HG03139 (cell line): ENCODE measurements around the gene MICALL2.

Experiments used
- ATAC-seq: cut with Tn5 transposase; IDR thresholded peaks from one replicate; pipeline ENCODE4 v1.9.1; 2021; ENCODE audit not compliant: unreplicated experiment

Gene MICALL2

GRCh38 chr7:1396195-1396594, 63.1 kb downstream of the MICALL2 start:
- no peak for ATAC-seq

GRCh38 chr7:1395211-1396070, 63.8 kb downstream of the MICALL2 start:
- no peak for ATAC-seq

- no peak for ATAC-seq
Observed at GRCh38 chr7:1394371-1394770, 64.9 kb downstream of the MICALL2 start.

GRCh38 chr7:1393421-1393820, 65.8 kb downstream of the MICALL2 start:
- no peak for ATAC-seq

DNA sequence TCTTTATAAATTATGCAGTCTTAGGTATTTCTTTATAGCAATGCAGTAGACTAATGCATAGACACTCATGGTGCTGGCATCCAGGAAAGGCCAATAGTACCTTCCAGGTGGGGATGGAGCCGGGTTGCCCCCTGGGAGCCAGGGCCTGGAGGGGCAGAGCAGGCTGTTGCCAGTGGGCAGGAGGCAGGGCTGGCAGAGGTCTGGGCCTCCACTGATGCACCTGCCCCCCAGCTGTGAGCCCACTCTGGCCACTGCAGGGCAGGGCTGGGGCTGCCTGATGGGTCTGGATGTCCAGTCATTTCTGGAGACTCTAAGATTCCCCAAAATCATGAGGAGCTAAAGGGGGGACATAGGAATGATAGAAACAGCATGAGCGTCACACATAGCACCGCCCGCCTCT, 66.7 kb downstream of the MICALL2 start:
- no peak for ATAC-seq

DNA sequence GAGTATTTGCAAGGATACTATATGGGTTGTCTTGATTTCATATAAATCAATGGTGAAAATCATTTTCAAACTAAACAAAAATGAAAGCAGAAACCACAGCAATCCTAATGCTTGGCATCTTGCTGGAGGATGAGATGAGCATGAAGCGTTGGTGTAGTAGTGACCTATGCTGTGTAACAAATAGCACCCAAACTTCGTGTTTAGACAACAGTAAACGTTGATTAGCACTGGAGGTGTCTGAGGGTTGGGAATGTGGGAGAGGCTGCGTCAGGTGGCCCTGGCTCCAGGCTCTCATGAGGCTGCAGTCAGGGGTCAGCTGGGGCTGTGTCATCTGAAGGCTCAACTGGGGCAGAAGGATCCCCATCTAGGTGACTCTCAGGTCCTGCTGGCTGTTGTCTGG, 67.8 kb downstream of the MICALL2 start:
- no peak for ATAC-seq

GRCh38 chr7:1388703-1389335, 70.5 kb downstream of the MICALL2 start:
- no peak for ATAC-seq

GRCh38 chr7:1388021-1388702, 71.1 kb downstream of the MICALL2 start:
- ATAC-seq: no peak

- ATAC-seq: no peak
Observed at GRCh38 chr7:1387261-1387660, 72.0 kb downstream of the MICALL2 start.

DNA sequence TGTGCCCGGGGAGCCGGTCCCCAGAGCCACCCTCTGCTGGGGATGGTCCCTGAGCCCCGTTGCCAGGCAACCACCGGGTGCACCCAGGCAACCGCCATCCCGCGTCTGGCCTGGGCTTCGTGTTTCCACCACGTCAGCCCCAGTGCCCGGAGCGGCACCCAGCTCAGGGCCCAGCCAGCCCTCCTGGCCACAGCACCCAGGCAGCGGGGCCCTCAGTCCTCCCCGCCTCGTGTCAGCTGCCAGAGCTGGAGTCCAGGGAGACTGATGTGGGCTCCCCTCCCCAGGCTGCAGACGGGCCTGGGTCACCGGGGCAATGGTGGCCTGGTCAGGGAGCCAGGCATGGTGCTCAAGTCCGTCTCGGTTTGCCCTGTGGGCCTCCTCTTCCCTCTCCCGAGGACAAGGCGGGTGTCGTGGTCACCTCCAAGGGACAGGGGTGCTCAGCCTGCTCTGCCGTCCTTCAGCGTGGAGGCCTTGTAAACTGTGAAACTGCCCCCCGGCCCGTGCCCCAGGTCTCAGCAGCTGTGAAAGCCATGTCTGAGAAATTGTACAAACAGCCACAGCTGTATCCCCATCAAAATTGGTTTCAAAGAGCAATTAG, 72.5 kb downstream of the MICALL2 start:
- no peak for ATAC-seq

GRCh38 chr7:1385809-1386622, 73.3 kb downstream of the MICALL2 start:
- ATAC-seq: no peak

DNA sequence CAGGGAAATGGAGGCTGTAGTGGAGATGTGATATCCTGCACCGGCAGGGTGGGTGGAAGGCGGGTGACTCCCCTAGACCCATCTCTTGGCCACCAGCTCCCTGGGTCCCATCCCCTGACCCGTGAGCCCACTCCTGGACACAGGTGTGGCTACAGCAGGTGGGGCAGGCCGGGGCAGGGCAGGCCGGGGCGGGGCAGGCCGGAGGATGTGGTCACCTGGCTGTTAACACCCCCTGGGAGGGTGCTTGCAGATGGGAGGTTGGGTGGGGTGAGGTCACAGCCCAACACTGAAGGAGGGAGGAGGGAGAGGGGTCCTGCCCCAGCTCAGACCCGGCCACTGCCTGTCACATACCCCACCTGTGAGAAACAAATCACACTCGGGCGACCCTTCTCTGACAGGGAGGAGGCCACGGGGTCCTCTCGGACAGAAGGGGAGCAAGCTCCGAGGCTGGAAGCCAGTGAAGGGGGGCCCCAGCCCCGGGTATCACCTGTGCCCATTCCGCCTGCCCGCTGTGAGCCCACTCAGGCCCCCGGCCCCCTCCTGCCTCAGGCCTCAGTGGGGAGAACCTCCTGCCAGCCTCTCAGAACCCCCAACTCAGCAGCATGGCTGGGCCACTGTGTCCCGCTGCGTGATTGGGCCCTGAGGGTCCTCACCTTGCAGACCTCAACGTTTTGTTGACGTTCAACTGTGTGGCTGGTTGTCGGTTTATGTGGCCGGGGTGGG, 74.0 kb downstream of the MICALL2 start:
- ATAC-seq: no peak
